Brain microvascular endothelial cell (primary cell): ENCODE results near the gene LGR4.
"Not testable (repeated sequence)": the region's sequence is repeated elsewhere in the genome, so short reads cannot be mapped to it uniquely, and the experiment has no call there.

Source experiments
- DNase-seq: peaks from one replicate; pipeline ENCODE4 v3.0.0-alpha.2; 2020
- H3K27ac ChIP-seq: fragments of 250-450 bp; sonication (Bioruptor Pico); 2 replicates; pipeline ENCODE4 v1.5.1; 2020; ENCODE audit warnings: mild to moderate bottlenecking, moderate library complexity
- H3K27me3 ChIP-seq: fragments of 250-450 bp; sonication (Bioruptor Pico); replicated peaks from 2 replicates; pipeline ENCODE4 v1.5.1; 2020; ENCODE audit warnings: mild to moderate bottlenecking
- H3K36me3 ChIP-seq: fragments of 250-450 bp; sonication (Bioruptor Pico); replicated peaks from 2 replicates; pipeline ENCODE4 v1.5.1; 2020; ENCODE audit warnings: mild to moderate bottlenecking
- H3K4me3 ChIP-seq: 2 replicates; pipeline ENCODE4 v1.5.1; 2011; ENCODE audit warnings: low read depth, mild to moderate bottlenecking, control low read depth, low read length, moderate library complexity
- CTCF ChIP-seq: IDR thresholded peaks from 2 replicates; pipeline ENCODE4 v1.5.1; 2011; ENCODE audit warnings: low read depth, mild to moderate bottlenecking, moderate library complexity, low read length, control low read depth, inconsistent platforms; ENCODE audit errors: missing control alignments
- in situ Hi-C: cut with HindIII; loops from 2 replicates; pipeline ENCODE4 v1.10.0; 2017; ENCODE audit warnings: low sequenced_read_pairs, low pct_ligation_motif_present

The LGR4 gene

GRCh38 chr11:27472398-27473016, at the start of gene LGR4:
TSS of gene LGR4 (minus strand) at chr11:27472790. CDS start at chr11:27472302, 488 bp downstream.
- Histone ChIP-seq H3K36me3 (no peaks in the 10 kb centered on the region), H3K4me3 (peak within 1 kb of the TSS; percentile 81), H3K27ac (peak within 1 kb of the TSS; percentile 50), H3K27me3 (no peaks in the 10 kb centered on the region)
- TF ChIP-seq CTCF = no peak
- in situ Hi-C loops = no loop called here
- peak; percentile 97 for DNase-seq

- Histone ChIP-seq H3K27me3 (no peaks in the 10 kb centered on the region), H3K27ac (no peak overlapping the region), H3K36me3 (no peaks in the 10 kb centered on the region), H3K4me3 (no peak overlapping the region)
- no peak for TF ChIP-seq CTCF
- DNase-seq = no peak
- in situ Hi-C loops = no loop called here
These were observed 47.6 kb upstream of the LGR4 start for GRCh38 chr11:27520226-27520625.

GRCh38 chr11:27518518-27518917, 45.9 kb upstream of the LGR4 start:
- no peaks in the 10 kb centered on the region for H3K27me3 ChIP-seq
- in situ Hi-C loops = no loop called here
- H3K4me3 ChIP-seq = no peak overlapping the region
- no peak overlapping the region for H3K27ac ChIP-seq
- TF ChIP-seq CTCF = no peak
- DNase-seq = no peak
- no peaks in the 10 kb centered on the region for H3K36me3 ChIP-seq

GRCh38 chr11:27517490-27517889, 44.9 kb upstream of the LGR4 start:
- H3K4me3 ChIP-seq, H3K27ac ChIP-seq, H3K27me3 ChIP-seq, DNase-seq, in situ Hi-C loops, H3K36me3 ChIP-seq: not testable (repeated sequence)

GRCh38 chr11:27514558-27514957, 42.0 kb upstream of the LGR4 start:
- no peak for TF ChIP-seq CTCF
- Histone ChIP-seq H3K36me3 (no peaks in the 10 kb centered on the region), H3K27me3 (no peaks in the 10 kb centered on the region), H3K27ac (no peak overlapping the region), H3K4me3 (no peak overlapping the region)
- in situ Hi-C loops = no loop called here
- no peak for DNase-seq

GRCh38 chr11:27514076-27514475, 41.5 kb upstream of the LGR4 start:
- DNase-seq = no peak
- no peak for TF ChIP-seq CTCF
- H3K4me3 ChIP-seq = no peak overlapping the region
- in situ Hi-C loops = no loop called here
- no peak overlapping the region for H3K27ac ChIP-seq
- H3K27me3 ChIP-seq = no peaks in the 10 kb centered on the region
- no peaks in the 10 kb centered on the region for H3K36me3 ChIP-seq
